ENCODE data around the gene FGGY.
"Not testable (repeated sequence)": the region's sequence is repeated elsewhere in the genome, so short reads cannot be mapped to it uniquely, and the experiment has no call there.

The FGGY gene

GRCh38 chr1:59522925-59523505 is 226.1 kb downstream of the FGGY start:
- no peak for DNase-seq

DNA sequence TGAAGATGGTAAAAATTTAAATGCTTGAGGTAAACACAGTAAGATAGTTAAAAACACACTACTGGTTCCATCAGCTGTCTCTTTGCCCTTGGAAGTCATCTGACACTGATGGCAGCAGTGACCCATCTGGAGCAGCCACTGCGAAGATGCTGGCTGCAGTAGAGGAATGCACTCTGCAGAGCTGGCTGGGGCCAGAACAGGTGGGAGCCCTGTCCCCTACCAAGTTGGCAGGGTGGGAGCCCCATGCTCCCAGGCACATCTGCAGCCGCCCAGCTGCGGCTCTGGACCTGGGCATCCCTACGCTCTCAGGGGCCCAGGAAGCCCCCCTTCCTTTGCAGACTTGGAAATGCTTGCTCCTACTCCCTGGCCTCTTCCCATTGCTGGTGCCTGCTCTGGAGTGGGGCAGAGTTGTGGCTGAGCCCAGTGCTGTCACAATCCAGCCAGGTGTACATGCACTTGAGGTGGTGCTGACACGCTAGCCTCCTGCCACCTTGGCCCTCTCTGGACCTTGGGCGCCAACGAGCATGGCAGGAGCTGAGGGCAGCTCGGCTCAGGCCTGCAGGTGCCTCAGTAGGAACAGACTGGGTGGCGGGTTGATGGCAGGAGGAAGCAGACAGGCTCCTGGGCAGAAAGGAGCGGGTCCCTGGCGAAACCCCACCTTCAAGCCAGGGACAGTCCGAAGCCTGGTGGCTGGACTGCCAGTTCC is 227.0 kb downstream of the FGGY start:
- no peak for DNase-seq

GRCh38 chr1:59526240-59526639 is 229.3 kb downstream of the FGGY start:
- no peak for DNase-seq

GRCh38 chr1:59528471-59528870 is 231.6 kb downstream of the FGGY start:
- DNase-seq = no peak

DNA sequence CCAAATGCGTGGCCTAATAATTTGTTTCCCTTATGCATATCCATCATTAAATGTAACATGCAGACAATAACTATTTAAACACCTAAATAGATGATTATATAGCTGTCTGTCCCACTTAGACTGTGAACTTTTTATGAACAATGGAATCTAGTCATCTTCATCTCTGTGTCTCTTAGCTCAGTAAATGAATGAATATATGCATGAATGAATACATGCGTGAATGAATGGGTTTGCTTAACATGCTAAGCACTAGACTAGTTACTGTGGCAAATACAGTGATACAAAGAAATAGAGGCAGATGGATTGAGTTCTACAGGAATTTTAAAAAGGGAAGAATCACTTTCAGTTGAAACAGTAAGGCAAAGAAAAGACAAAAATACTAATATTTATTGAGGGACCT is 232.0 kb downstream of the FGGY start:
- no peak for DNase-seq

DNA sequence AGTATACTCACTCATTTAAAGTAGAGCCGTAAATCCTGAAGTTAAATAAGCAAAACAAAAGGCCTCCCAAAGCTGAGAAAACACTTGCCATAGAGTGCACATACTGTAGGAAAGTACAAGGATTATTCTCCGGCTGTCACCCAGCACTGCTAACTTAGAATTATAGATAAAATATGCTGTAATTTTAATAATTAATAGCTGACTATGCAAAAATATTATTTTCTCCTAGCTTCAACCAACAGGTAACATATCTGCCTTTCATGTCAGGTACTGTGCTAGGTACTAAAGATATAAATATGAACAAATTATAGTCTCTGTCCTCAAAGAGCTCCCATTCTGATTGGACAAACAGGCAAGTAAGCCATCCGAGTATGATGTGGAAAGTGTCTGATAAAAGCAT is 233.2 kb downstream of the FGGY start:
- no peak for DNase-seq

DNA sequence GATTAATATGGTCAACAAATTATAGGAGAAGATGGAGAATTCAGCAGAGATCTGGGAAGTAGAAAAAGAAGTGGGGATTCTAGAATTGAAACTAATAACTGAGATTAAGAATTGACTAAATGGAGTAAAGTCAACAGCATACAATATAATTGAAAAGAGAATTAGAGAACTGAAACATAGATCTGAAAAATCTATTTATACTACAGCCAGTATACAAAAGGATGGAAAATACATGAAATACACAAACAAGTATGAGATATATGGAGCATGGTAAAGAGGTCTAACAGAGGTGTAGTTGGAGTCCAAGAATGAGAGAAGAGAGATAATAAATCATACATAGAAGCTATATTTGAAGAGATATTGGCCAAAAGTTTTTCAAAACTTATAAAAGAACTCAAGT is 235.2 kb downstream of the FGGY start:
- no peak for DNase-seq

DNA sequence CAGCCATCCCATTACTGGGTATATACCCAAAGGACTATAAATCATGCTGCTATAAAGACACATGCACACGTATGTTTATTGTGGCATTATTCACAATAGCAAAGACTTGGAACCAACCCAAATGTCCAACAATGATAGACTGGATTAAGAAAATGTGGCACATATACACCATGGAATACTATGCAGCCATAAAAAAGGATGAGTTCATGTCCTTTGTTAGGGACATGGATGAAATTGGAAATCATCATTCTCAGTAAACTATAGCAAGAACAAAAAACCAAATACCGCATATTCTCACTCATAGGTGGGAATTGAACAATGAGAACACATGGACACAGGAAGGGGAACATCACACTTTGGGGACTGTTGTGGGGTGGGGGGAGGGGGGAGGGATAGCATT is 241.6 kb downstream of the FGGY start:
- DNase-seq = not testable (repeated sequence)

DNA sequence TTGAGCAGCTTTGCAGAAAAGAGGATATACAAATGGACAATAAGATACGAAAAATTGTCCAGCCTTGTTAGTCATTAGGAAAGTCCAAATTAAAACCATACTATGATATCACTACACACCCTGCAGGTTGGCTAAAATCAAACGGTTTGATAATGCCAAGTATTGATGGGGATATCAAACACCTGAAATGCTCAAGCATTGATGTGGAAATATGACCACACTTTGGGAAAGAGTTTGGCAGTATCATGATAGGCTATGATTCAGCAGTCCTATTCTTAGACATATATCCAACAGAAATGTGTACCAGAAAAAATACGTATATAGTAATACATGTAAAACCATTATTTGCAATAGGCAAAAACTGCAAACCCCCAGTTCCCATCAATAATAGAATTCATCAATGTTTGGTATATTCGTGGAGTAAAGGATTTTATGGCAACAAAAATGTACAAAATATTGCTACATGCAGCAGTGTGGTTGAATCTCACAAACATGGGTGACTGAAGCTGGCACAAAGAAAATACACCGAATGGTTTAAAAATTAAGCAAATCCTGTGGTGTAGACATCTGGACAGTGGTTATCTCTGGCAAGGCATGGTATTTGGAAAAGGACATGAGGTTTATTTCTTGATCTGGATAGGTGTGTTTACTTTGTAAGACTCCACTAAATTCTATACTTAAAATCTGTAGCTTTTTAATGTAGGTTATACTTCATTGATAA is 243.2 kb downstream of the FGGY start:
- no peak for DNase-seq

- no peak for DNase-seq
Measured at GRCh38 chr1:59541161-59541560, 244.3 kb downstream of the FGGY start.

DNA sequence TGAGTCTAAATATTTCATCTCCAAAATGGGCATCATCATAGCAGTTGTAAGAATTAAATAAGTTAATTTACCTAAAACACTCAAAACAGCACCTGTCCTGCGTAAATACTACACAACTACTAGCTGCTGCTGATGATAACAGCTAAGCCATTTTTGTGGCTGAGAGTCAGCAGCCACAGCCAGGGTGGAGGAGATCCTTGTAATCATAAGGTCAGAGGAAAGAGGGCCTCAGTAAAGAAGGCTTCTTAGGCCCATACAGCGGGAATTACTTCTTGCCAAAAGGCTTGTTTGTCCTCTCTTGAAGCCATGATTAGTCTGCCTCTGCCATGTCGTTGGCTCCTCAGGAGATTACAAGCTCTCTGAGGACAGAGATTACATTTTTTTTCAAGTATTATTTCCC is 245.0 kb downstream of the FGGY start:
- no peak for DNase-seq

DNA sequence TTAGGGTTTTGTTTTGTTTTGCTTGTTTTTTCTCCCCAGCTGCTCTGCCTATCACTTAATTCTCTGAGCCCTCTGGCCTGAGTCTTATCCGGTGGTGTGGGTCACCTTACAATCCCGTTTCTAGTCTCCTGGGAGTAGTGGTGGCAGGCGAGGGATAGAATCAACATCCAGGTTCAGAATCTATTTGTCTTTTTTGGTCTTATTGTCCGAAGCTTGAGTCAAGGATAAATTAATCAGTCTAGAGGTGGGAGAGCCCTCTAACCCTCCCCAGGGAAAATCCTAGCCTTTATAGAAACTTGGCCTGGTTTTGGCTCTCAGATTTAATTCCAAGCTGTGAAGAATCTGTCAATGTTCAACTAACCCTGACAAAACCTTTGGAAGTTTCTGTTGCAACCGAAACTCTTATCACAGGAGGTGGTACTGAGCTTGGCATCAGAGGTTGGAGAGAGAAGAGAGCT is 246.3 kb downstream of the FGGY start:
- no peak for DNase-seq

GRCh38 chr1:59544615-59545293 is 247.9 kb downstream of the FGGY start:
- no peak for DNase-seq

DNA sequence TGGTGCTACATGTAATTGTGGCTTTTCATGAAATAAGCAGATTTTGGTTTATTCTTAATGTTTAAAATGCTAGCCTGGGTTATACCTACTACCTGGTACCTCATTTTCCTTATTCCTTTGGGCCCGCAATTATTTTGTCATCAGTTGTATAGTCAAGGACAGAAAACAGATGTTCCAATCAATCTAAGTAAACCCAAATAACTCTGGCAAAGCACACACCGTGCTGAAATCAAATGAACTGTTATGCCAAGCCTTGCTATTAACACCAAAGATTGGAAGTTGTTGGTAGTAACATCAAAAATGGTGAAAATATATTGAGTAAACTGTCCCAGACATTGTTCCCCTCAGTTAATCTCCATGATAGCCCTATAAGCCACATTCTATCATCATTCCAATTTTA is 248.9 kb downstream of the FGGY start:
- DNase-seq = no peak

DNA sequence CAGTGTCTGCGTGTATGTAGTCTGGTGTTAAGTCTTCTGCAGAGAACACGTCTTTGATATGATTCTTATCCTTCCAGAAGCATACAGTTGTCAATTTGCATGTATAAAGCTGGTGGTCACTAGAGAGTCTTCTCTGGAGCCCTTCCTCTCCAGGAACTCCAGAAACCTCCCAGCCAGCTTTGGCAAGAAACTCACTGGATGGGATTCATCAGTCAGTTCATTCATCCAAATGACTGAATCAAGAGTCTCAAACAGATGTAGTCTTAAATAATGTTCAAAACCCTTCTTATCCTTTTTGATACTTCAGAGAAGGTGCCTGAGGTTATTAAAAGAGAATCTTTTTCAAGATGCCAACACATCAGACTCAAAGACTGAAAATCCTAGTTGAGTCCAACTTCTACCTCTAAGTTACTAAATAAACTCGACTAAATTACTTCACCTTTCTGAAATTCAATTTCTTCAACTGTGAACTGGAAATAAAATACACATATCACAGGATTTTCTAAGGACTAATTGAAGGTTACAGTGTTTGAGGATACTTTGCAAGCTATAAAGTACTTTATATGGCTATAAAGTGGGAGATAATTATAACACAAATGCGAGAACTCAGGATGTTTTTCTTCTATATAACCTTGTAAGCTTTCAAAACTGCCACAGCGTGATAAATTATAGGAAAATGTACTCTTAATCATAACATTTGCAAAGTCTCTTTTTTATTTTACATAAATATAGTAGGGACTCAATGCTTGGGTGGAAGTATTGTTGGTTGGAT is 252.4 kb downstream of the FGGY start:
- DNase-seq = no peak

DNA sequence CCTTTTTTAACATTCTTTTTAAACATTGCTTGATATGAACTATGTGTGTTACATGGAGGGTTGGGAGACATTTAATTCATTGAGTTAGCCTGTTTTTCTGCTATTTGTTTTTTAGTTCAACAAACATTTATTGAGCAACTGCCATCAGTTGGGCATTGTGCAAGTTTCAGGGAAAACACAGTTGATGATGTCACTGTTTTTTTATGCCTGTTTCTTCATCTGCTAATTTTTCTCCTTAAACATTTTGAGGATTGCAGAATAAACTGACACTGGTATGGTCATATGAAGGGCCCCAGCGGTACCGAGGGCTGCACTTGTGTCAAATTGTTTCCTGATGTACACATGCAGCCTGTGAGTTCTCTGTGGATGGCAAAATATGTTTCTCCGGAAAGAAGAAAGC is 253.0 kb downstream of the FGGY start:
- no peak for DNase-seq

DNA sequence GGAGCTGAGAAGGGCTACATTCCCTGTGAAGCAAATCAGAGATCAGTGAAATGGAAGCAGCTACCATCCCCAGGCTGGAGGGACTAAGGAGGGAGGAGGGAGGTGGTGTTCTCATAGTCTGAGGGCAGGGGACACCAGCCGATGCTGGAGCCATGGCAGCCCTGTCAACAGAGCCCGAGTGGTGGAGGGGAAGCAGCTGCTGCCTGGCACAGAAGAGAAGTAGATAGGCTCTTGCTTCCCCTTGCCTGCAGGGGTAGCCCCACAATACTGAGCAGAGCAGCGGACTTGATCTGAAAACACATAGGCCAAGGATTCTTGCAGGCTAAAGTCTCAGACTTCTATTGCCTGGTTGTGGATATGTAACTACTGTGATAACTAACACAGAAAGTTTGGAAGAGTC is 255.1 kb downstream of the FGGY start:
- no peak for DNase-seq

DNA sequence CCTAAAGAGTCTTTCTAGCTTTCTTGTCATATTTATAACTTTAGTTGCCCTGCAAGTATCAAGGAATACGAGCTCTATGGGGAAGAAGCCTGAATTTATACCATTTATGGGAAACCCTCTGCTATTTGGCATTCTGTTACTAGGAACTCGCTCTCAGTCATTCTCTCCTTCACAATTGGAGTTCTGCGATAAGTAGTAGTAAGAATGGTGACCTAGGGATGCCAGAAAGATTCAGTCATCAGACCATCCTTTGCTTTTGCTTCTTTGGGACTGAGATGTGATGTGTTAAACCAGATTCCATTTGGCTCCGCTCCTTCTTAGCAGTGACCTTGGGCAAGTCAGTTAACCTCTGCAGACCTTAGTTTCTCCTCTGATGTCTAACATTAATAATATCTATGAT is 256.5 kb downstream of the FGGY start:
- no peak for DNase-seq

DNA sequence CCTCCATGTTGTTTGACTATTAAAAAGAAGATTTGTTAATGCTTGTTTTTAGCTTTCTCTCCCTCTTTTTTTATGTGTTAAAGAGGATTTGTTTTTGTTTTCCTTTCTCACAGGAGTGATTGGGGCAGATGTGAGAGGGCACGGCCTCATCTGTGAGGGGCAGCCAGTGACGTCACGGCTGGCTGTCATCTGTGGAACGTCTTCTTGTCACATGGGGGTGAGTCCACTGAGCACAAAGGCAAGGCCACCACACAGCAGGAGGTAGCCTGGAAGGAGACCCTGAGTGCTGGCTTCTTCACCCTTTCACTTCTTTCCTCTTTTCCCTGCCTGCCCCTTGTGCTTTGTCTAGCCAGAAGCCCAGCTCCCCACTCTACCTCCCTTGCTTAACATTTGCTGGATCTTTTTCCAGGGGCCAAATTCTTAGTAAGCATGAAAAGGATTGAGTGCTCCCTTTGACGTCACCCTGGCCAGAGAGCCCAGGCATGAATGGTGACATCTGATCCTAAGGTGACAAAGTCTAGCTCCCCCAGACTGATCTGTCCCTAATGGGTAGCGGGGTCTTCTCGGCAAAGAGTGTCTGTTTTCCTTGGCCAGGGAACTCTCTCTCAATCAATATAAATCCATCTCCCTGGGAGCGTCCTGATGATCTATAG is 257.2 kb downstream of the FGGY start:
- DNase-seq = no peak

DNA sequence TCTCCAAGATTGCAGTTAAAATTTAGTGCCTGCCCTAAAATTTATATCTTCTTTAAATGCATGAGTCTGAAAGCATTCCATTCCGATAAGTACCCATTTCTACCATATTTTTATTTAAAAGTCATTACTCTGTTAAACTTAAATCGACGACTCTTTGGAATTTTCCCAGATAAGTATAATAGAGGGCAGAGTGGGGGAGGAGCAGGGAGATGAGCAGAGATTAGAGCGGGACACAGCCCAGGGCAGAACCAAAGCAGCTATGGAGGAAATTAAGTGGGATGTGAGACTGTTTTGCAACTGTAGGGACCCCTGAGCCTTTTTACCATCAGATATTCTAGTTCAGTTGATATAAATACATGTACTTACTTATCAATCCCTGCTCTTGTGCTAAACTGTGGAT is 257.9 kb downstream of the FGGY start:
- DNase-seq = no peak

DNA sequence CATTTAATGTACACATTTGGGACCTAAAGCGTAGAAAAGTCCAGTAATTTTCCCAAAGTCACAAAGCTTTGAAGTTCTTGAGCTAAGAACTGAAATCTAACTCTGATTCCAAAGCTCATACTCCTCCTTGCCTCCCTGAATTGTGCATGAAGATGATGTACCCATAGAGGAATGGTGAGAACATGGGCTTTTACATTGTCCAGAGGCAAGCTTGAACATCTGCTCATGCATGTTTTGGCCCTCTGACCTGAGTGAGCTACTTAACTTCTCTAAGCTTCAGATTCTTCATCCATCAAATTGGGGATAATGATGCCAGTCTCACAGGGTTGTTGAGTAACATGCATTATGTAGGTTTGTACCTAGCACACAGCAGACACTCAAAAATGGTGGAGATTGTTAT is 259.5 kb downstream of the FGGY start:
- no peak for DNase-seq

DNA sequence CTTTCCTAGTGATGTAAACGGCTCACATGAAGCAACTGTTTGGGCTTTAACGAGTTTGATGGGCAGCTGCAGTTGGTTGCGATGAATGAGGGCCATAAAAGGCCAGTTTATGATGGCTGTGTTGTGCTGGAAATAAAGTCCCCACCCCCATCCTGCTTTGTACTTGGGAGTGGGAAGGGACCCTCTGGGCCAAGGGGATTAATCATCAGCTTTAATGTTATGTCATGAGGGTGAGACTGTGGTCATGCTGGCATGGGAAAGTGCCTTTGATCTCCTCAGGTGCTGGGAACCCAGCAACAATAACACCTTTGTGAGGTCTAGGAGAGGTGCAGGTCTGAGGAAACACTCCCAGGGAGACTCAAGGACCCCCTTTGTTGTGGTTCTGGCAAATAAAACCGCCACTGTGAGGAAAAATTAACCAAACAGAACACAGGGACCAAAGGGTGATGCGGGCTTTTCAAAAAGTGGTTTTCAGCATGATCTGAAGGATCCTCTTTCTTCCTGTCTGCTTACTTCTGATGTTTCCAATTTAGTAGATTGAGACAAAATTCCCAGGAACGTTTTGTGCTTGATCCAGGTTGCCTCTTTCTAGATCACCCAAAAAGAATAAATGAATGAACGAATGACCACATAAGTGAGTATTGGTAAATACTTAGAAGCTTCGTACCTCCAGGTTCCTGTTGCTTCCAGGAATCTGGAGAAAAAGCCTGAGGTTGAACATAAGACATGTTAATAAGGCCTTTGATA is 260.1 kb downstream of the FGGY start:
- DNase-seq = no peak

All from activated CD4-positive, alpha-beta T cell treated with anti-CD3 and anti-CD28 coated beads for 48 hours (primary cell).